NCI-H2029 treated with DMSO at 0.1 percent for 48 hours (cell line): ENCODE results near the gene CCSER2.

Experiments
- DNase-seq: peaks from one replicate; lab custom pipeline; 2025; lab: John Stamatoyannopoulos, UW

Gene CCSER2

GRCh38 chr10:84546609-84547008 lies 218.2 kb downstream of the CCSER2 start:
- DNase-seq = no peak

- DNase-seq = no peak
These were observed 219.2 kb downstream of the CCSER2 start for GRCh38 chr10:84547616-84548015.

DNA sequence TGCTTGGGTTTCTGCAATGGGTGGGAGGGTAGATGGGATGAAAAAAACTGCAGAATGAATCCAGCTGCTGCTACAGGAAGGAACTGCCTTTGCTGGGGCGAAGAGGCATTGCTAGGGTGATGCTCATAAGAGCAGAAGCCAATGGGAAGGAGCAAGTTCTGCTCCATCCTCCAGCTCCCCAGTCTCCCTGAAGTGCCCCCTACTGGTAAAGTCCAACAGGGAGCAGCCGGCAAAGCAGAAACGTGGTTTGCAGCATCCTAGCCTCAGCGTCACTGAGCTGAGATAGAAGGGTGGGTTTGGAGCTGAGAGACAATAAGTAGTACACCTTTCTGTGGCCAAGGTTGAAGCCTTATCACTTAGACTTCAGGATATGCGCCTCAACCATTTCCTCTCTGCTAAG lies 220.5 kb downstream of the CCSER2 start:
- DNase-seq = no peak

DNA sequence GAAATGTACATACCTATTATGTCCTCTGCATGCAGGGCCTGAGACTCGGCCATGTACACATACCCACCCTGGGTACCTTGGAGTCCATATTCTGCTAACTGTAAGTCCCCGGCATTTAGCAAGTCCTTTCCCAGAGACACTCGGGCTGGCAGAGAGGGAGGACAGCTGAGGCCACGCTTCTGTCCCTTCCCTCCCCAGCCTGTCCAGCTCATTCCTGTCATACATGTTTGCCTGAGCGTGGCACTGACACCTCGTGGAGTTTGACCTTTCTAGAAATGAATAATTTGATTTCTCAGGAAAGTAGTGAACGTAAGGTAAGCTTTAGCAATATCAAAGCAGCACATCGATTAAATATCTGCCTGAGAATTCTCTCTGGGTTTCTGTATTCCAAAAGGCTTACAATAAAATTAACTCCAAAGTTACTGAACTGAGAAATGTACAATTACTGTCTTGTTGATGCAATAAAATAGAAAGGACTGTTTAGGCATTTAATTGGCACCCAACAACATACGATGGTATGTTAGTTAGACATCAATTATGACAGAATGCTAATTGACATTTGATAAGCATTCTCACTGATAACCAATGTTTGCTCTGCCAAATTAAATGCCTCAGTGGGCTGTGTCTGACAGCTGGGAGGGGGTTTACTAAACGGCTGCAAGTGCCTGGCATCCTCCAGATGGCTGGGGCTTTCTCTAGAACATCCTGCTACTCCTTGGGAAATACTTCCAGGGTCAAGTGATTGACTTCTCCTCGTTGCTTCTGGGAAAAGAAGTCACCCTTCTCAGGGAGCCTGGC lies 221.2 kb downstream of the CCSER2 start:
- DNase-seq = no peak

DNA sequence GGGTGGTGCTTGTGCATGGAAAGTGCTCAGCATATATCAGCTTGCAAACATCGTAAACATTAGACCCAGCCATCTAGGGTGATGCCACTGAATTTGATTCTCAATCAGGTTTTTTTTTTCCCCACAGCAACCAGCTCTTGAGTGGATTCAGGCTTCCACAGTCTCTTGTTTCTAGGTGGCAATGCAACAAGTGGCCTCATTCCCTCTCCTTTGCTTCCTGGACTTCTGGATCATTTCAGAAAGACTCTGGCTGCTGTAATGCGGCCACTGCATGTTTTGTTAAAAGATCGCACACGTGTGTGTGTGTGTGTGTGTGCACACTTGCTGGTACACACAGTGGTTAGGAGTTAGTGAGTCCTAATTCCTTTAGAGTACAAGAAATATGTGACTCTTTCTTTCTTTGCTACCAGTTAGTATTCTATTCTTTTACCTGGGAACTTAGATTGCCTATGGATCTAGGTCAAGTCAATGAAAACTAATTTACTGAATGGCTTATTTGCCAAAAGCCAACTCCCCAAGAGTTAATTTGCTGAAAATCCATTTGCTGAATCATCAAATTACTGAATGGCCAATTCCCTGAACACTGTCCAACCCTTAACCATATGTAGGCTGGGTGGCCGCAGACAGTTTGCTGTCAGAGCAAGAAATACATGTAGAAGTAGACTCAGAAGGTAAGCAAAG lies 222.5 kb downstream of the CCSER2 start:
- DNase-seq = no peak

DNA sequence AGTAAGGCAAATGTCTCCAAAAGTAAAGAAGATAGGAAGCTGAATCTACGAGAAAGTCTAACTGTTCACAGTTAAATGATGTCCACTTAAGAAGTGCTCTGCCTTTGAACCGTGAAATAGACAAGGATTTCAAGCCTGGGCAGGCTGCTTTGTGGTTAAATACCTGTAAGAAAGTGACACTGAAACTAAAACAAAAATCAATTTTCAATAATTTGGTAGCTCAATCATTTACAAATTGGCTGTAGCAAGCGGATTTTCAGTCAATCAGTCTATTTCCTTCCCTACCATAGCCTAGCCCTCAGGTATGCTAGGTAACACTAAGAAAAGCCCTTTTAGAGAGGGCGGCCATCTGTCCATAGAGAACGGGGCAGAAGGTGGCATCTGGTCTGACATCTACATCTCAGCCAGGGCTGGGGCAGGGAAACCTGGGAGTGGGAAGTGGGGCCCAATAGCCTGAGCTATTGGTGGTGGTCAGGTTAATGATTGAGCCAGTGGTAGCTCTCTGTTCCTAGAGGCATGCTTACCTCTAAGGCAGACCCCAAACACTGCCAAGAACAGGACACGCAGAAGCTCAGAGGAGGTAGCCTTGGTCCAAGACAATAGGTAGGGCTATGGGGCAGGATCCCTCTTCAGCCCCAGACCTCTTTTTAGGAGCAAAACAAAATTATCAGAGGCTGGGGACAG lies 223.2 kb downstream of the CCSER2 start:
- DNase-seq = no peak

- no peak for DNase-seq
These were observed 224.1 kb downstream of the CCSER2 start for GRCh38 chr10:84552478-84552877.

GRCh38 chr10:84562592-84562991 lies 234.2 kb downstream of the CCSER2 start:
- DNase-seq = no peak

DNA sequence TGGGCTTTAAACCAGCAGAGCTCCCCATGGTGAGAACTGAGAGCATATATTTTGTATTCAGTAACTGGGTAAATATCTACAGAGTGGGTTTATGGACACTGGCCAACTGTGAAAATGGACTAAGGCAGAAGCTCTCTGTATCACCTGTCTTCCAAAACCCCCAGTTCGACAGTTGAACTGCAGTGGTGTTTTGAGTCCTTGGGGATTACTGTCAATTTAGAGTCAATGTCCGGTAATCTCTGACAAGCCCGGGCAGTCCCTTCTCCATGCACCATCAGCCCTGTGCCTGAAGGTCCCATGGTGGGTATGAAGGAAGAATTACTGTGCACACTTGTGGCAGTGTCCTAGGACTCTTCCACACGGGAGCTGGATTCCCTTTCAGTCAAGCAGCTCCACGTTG lies 235.0 kb downstream of the CCSER2 start:
- no peak for DNase-seq

GRCh38 chr10:84563868-84564267 lies 235.5 kb downstream of the CCSER2 start:
- no peak for DNase-seq

- no peak for DNase-seq
These were observed 237.6 kb downstream of the CCSER2 start for GRCh38 chr10:84565881-84566582.

DNA sequence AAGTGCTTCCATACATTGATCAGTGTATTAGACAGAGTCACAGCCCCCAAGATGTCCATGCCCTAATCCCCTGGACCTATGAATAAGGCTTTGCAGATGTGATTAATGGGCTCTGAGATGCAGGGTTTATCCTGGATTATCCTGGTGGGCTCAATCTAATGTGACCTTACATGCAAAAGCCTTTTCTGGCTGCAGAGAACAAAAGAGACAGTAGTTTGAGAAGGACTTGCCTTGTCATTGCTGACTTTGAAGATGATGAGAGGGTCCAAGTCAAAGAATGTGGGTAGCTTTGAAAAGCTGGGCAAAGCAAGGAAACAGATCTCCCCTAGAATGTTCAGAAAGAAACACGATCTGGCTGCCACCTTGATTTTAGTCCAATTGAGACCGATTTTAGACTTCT lies 238.7 kb downstream of the CCSER2 start:
- DNase-seq = no peak
